Adipocyte (in vitro differentiated cells): ENCODE results near the gene ADCY7.

Source experiments
- DNase-seq: peaks from one replicate; pipeline ENCODE4 v3.0.0-alpha.2; 2015; ENCODE audit warnings: low read depth
- H3K27me3 ChIP-seq: replicated peaks from 2 replicates; pipeline ENCODE4 v1.7.0; 2013; ENCODE audit warnings: mild to moderate bottlenecking, low read length, moderate library complexity; ENCODE audit not compliant: control insufficient read depth, insufficient read depth
- H3K36me3 ChIP-seq: 2 replicates; pipeline ENCODE4 v1.7.0; 2013; ENCODE audit warnings: low read length, mild to moderate bottlenecking, moderate library complexity; ENCODE audit not compliant: control insufficient read depth, insufficient read depth, severe bottlenecking
- H3K4me1 ChIP-seq: 2 replicates; pipeline ENCODE4 v1.7.0; 2013; ENCODE audit warnings: mild to moderate bottlenecking, low read length, moderate library complexity; ENCODE audit not compliant: control insufficient read depth, insufficient read depth
- H3K4me3 ChIP-seq: 2 replicates; pipeline ENCODE4 v1.7.0; 2013; ENCODE audit warnings: mild to moderate bottlenecking, low read length, moderate library complexity
- H3K9ac ChIP-seq: 2 replicates; pipeline ENCODE4 v1.7.0; 2013; ENCODE audit warnings: mild to moderate bottlenecking, low read length, moderate library complexity
- H3K9me3 ChIP-seq: 2 replicates; pipeline ENCODE4 v1.7.0; 2013; ENCODE audit warnings: mild to moderate bottlenecking, low read length, moderate library complexity; ENCODE audit not compliant: control insufficient read depth

ADCY7 gene

GRCh38 chr16:50296807-50297206 lies 30.5 kb downstream of the ADCY7 start:
- Histone ChIP-seq H3K36me3 (peaks cover 2% of the 10 kb centered on the region), H3K27me3 (no peaks in the 10 kb centered on the region), H3K4me3 (no peak overlapping the region), H3K9me3 (no peaks in the 10 kb centered on the region), H3K9ac (no peak overlapping the region), H3K4me1 (peaks cover 7% of the 10 kb centered on the region)
- no peak for DNase-seq

DNA sequence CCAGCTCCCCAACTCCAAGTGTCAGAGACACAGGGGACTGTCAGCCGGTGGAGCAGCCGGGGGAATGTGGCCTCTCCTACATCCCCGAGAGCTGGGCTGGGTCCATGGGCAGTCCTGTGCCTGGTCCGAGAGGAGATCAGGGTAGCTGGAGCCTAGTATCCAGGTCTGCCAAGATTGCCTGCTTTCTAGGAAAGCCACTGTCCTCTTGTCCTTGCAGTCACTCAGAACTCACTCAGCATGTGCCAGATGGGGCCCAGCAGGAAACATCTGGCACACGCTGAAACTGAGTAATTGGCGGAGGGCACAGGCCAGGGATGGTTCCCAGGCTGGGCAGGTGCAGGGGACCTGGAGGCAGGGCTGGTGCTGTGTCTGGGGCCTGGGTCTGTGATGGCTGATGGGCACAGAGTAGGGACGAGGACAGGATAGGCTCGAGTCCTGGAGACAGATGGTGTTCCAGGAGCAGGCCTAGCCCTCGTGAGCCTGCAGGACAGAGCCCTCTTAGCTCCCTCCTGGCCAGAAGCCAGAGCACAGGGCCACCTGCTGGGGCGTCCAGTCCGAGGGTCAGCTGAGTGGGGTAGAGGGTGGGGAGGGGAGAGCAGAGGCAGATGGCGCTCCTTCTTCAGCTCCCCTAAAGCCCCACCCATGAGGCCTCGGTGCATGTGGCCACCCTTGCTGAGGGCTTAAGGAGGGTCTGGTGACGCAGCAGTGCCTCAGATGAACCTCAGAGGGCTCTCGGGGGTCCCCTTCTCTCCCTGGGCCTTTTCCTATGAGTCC lies 31.1 kb downstream of the ADCY7 start:
- no peak overlapping the region for H3K4me3 ChIP-seq
- H3K4me1 ChIP-seq, result peaks cover 7% of the 10 kb centered on the region
- H3K9me3 ChIP-seq, result no peaks in the 10 kb centered on the region
- H3K9ac ChIP-seq, result no peak overlapping the region
- peaks cover 2% of the 10 kb centered on the region for H3K36me3 ChIP-seq
- H3K27me3 ChIP-seq, result no peaks in the 10 kb centered on the region
- DNase-seq, result no peak

- H3K4me1 ChIP-seq, result peaks cover 7% of the 10 kb centered on the region
- no peak for DNase-seq
- H3K36me3 ChIP-seq, result peaks cover 2% of the 10 kb centered on the region
- no peak overlapping the region for H3K4me3 ChIP-seq
- H3K9ac ChIP-seq, result no peak overlapping the region
- H3K27me3 ChIP-seq, result no peaks in the 10 kb centered on the region
- H3K9me3 ChIP-seq, result no peaks in the 10 kb centered on the region
Measured at GRCh38 chr16:50298075-50298460, 31.7 kb downstream of the ADCY7 start.

- no peak overlapping the region for H3K9ac ChIP-seq
- no peaks in the 10 kb centered on the region for H3K27me3 ChIP-seq
- no peaks in the 10 kb centered on the region for H3K36me3 ChIP-seq
- no peak for DNase-seq
- H3K9me3 ChIP-seq, result no peaks in the 10 kb centered on the region
- H3K4me3 ChIP-seq, result no peak overlapping the region
- H3K4me1 ChIP-seq, result peaks cover 7% of the 10 kb centered on the region
Measured at GRCh38 chr16:50298591-50299507, 32.5 kb downstream of the ADCY7 start.

- H3K4me3 ChIP-seq, result no peak overlapping the region
- H3K9ac ChIP-seq, result no peak overlapping the region
- no peaks in the 10 kb centered on the region for H3K36me3 ChIP-seq
- no peaks in the 10 kb centered on the region for H3K9me3 ChIP-seq
- no peaks in the 10 kb centered on the region for H3K27me3 ChIP-seq
- peaks cover 7% of the 10 kb centered on the region for H3K4me1 ChIP-seq
- no peak for DNase-seq
Measured at GRCh38 chr16:50299508-50300105, 33.3 kb downstream of the ADCY7 start.

DNA sequence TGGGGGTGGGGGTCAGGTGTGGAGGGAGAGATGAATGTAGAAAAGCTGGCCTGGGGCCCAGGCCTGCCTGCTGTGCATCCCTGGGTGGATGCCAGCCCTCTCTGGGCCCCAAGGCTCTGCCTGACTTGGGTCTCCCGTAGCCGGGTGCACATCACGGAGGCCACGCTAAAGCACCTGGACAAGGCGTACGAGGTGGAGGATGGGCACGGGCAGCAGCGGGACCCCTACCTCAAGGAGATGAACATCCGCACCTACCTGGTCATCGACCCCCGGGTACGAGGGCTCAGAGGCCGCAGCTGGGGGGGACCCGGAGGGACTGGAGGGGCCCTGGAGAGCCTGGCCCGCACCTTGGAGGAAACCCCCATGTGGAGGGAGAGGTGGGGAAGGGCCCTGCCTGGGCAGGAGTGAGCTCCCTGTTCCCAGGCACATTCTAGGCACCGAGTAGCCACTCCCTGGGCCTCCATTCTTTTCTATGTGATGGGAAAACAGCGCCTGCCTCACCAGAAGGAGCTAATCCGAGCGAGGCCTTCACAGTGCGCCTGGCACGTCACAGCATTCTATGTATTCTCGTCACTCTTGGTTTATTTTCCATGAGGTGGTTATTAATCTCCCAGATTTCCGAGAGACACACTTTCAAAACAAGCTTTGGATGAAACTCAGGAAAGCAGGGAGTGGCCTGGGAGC lies 34.7 kb downstream of the ADCY7 start:
- H3K9me3 ChIP-seq, result no peaks in the 10 kb centered on the region
- peaks cover 7% of the 10 kb centered on the region for H3K4me1 ChIP-seq
- H3K9ac ChIP-seq, result peak overlapping the region; percentile 61
- no peak for DNase-seq
- H3K36me3 ChIP-seq, result no peaks in the 10 kb centered on the region
- no peaks in the 10 kb centered on the region for H3K27me3 ChIP-seq
- no peak overlapping the region for H3K4me3 ChIP-seq

DNA sequence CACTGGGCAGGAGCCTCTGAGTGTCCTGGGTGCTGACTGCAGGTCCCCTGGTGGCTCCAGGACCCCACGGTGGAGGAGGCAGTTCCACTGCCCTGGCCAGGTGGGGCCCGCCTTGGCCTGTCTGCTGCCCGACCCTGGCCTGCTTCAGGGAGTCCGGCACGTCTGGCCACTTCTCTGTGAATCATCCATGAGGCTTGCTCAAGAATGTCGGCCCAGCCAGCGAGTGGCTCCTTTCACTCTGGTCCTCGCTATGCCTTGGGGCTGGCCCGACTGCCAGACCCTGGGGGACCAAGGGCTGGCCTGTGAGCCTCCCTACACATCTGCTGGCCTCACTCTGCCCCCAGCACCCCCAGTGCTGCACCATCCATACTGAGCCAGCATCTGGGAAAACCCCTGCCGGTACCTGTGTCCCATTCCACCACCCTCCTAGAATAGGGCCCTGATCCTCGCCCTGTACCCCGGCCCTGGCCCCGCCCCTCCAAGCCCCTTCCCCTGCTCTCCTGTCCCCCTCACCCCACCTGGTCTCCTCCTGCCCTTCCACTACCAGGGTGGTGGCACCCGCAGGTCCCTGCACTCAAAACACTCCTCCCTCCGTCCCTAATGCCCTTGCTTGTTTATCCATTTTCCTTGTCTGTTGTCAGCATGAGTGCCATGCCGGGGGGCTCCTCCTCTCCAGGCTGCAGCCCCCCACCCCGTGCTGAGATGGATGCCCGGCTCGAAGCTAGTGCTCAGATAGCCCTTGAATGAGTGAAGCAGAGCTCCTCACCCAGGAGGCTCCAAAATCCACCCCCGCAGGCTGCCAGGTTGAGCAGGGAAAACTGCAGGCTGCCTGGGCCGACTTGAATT lies 35.5 kb downstream of the ADCY7 start:
- Histone ChIP-seq H3K9me3 (no peaks in the 10 kb centered on the region), H3K4me3 (no peak overlapping the region), H3K36me3 (no peaks in the 10 kb centered on the region), H3K9ac (peak overlapping the region; percentile 61), H3K4me1 (peaks cover 7% of the 10 kb centered on the region), H3K27me3 (no peaks in the 10 kb centered on the region)
- DNase-seq, result peak; percentile 64

- no peaks in the 10 kb centered on the region for H3K36me3 ChIP-seq
- DNase-seq, result no peak
- no peak overlapping the region for H3K9ac ChIP-seq
- H3K9me3 ChIP-seq, result no peaks in the 10 kb centered on the region
- peaks cover 10% of the 10 kb centered on the region for H3K4me1 ChIP-seq
- H3K4me3 ChIP-seq, result no peak overlapping the region
- no peaks in the 10 kb centered on the region for H3K27me3 ChIP-seq
Measured at GRCh38 chr16:50302472-50303005, 36.2 kb downstream of the ADCY7 start.

GRCh38 chr16:50303041-50303604 lies 36.8 kb downstream of the ADCY7 start:
- Histone ChIP-seq H3K4me3 (no peak overlapping the region), H3K27me3 (no peaks in the 10 kb centered on the region), H3K9me3 (no peaks in the 10 kb centered on the region), H3K36me3 (no peaks in the 10 kb centered on the region), H3K4me1 (peaks cover 11% of the 10 kb centered on the region), H3K9ac (no peak overlapping the region)
- no peak for DNase-seq
